DMS79 (cell line): Measurements from ENCODE around the gene RIF1.
"Not testable (repeated sequence)": the region's sequence is repeated elsewhere in the genome, so short reads cannot be mapped to it uniquely, and the experiment has no call there.

ENCODE experiments used
- DNase-seq: peaks from one replicate; lab custom pipeline; 2025; lab: John Stamatoyannopoulos, UW

The RIF1 gene

GRCh38 chr2:151417650-151418049 lies 7.9 kb downstream of the RIF1 start:
- DNase-seq, result no peak

- DNase-seq, result not testable (repeated sequence)
These were observed 12.0 kb downstream of the RIF1 start for GRCh38 chr2:151421681-151422080.

DNA sequence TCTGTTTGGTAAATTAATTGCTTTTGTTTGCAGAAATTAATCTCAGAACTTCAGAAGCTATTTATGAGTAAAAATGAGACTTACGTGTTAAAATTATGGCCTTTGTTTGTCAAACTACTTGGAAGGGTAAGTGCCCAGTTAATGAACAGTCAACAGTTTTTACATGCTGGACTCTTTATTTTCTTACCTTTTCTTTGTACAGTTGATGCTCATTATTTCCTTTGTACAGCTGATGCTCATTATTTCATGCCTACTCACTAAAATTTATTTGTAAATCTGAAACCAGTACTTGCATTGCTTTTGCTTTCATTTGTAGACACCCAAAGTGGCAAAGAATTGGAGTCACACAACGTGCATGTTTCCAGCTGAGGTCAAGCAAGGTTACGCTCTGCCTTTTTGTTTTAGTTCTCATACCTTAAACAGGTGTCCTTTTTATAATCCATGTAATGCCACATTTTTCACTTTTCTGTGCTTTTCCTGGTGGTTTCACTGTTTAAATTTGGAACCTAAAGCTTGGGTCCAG lies 13.3 kb downstream of the RIF1 start:
- DNase-seq, result no peak

DNA sequence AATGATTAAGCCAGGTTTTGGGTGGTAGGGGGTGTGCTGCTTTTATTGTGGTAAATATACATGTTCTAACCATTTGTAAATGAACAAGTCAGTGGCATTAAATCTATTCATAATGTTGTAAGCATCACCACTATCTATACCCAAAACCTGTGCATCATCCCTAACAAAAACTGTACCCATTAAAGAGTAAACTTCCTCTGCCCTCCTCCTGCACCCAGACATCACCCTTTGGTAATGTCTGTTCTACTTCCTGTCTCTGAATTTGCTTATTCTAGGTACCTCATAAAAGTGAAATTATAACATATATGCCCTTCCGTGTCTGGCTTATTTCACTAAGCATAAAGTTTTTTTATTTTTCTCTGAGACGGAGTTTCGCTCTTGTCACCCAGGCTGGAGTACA lies 14.1 kb downstream of the RIF1 start:
- no peak for DNase-seq

DNA sequence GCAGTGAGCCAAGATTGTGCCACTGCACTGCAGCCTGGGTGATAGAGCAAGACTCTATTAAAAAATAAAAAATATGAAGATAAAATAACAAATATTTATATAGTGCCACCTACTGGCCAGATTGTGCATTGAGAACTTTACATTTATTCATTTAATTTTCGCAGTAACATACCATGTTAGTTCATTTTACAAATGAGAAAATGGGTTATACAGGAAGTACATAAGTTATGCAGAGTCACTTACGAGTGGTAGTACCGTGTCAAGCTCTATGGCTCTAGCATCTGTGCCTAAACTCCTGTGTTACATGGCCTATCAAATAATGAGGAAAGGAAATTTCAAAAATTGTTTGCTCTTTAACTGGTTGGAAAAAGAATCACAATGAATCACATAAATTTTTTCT lies 27.9 kb downstream of the RIF1 start:
- DNase-seq, result peak; percentile 9

GRCh38 chr2:151438506-151438905 lies 28.8 kb downstream of the RIF1 start:
- DNase-seq, result no peak

- DNase-seq, result no peak
These were observed 29.4 kb downstream of the RIF1 start for GRCh38 chr2:151439127-151439526.

- DNase-seq, result no peak
These were observed 49.7 kb downstream of the RIF1 start for GRCh38 chr2:151459358-151459757.

DNA sequence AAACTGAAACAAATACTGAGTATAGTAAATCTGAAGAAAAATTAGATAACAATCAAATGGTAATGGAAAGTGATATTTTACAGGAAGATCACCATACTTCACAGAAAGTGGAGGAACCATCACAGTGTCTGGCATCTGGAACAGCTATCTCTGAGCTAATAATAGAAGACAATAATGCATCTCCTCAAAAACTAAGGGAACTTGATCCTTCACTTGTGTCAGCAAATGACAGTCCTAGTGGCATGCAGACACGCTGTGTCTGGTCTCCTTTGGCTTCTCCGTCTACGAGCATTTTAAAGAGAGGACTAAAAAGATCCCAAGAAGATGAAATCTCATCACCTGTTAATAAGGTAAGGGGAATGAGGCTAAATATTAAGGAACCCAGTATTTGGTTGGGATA lies 56.1 kb downstream of the RIF1 start:
- no peak for DNase-seq

DNA sequence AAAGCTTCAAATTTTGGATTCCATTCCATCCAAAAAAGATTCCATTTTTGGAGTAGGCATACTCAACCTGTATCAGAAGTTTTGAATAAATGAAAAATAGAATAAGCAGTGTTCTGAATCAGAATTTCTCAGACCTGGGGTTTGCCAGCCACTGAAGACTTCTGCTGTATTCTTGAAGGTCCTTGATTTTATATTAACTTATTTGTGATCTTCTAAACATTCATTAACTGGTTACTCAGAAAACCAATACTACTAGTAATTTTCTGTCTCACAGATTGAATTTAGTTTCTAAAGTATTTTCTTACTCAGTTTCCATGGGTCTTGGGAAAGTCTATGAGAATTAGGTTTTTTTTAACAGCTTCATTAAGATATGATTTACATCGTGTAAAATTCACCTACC lies 60.9 kb downstream of the RIF1 start:
- DNase-seq, result no peak

DNA sequence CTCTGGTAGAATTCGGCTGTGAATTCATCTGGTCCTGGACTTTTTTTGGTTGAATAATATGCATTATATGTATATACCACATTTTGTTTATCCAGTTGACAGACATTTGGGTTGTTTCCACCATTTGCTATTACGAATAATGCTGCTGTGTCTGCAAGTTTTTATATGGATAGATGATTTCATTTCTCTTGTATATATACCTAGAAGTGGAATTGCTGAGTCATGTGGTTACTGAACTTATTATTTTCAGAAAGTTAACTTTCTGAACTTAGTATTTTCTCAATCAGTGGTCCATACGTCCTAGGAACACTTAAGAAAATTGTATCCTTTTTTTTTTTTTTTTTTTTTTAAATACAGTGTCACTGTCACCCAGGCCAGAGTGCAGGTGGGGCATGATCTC lies 63.3 kb downstream of the RIF1 start:
- no peak for DNase-seq

GRCh38 chr2:151475071-151475470 lies 65.4 kb downstream of the RIF1 start:
- DNase-seq, result no peak

DNA sequence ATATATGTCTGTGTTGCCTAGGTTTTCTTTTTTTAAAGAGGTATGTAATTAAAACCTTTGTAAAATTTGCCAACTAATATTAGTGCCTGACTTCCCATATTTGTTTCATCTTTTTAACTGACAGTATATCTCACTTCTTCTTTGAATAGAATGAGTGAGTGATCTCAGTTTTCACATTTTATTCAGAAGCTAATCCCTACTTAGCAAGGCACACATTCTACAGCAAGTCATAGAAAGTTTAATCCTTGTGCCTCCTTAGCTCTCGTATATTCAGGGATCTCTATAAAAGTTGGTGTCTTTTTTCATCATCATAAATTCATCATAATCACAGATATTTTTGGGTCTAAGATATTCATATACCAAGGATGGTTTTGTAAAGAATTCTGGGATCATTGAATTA lies 66.6 kb downstream of the RIF1 start:
- DNase-seq, result no peak

GRCh38 chr2:151478011-151478410 lies 68.3 kb downstream of the RIF1 start:
- no peak for DNase-seq

DNA sequence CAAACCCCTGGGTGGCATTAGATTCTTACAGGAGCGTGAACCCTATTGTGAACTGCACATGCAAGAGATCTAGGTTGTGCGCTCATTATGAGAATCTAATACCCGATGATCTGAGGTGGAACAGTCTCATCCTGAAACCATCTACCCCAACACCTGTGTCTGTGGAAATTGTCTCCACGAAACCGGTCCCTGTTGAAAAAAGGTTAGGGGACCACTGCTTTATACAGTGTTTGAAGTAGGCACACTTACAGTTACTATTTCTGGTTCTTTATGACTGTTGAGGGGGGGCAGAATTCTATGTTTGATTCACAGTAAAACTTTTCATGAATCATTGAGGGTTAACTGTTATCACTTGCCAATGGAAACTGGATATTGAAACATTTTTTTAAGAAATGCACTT lies 72.0 kb downstream of the RIF1 start:
- DNase-seq, result no peak

DNA sequence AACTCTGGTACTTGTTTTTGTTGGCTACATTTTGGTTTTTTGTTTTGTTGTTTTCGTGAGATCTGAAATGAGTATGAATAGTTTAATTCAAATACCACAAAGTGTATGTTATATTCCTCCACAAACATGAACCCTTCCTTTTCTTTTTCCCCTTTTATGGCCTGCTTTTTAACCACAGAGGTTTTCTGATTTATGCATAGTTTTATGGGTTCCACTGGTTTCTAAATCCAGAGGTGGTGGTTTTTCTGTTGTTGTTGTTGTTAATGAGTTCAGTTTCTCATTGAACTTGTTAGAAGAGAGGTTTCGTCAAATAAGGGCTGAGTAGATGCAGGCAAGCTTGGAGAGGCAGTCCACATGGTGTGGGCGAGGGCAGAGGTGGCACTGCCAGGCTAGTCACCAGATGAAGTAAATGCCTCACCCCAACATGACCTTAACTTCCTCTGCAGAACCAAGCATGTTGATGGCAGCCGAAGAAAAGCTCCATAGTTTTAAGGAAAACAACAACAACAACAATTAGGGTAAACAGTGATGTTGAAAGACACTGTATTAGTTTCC lies 72.5 kb downstream of the RIF1 start:
- DNase-seq, result no peak

DNA sequence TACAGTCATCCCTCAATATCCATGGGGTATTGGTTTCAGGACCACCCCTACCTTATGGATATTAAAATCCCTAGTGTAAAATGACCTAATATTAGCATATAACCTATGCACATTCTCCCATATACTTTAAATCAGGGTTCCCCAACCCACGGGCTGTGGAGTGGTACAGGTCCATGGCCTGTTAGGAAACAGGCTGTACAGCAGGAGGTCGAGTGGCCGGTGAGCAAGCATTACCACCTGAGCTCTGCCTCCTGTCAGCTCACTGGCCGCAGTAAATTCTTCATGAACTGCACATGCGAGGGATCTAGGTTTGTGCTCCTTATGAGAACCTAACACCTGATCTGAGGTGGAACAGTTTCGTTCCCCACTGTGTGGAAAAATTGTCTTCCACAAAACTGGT lies 73.8 kb downstream of the RIF1 start:
- no peak for DNase-seq

- DNase-seq, result no peak
These were observed 74.4 kb downstream of the RIF1 start for GRCh38 chr2:151484100-151484499.

DNA sequence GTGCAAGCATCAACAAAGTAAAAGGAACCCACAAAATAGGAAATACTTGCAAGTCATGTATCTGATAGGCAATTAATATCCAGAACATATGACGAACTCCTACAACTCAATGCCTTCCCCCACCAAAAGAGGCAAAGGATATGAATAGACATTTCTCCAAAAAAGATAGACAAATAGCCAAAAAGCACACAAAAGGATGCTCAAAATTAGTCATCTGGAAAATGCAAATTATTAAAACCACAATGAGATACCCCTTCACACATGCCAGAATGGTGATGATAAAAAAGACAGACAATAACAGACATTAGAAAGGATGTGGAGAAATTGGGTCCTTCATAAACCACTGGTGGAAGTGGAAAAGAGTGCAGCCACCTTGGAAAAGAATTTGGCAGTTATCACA lies 76.4 kb downstream of the RIF1 start:
- no peak for DNase-seq

GRCh38 chr2:151490276-151490675 lies 80.6 kb downstream of the RIF1 start:
- no peak for DNase-seq

DNA sequence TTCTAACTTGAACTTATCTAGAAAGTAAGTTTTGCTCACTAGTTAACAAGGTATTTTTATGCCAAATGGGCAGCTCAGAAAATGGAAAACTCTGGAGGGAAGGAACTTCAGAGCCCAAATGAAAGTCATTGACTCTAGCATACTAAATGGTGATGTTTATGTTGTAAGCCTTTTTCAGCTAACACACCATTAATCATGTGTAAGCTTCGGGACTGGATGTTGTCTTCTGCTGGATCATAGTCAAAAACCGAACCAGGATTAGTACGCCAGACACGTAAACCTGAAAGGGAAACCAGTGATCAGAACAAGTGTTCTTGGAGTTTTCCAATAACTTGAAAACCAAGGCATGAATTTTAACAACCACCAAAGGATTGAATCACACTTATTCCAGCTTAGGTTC lies 81.8 kb downstream of the RIF1 start:
- no peak for DNase-seq

DNA sequence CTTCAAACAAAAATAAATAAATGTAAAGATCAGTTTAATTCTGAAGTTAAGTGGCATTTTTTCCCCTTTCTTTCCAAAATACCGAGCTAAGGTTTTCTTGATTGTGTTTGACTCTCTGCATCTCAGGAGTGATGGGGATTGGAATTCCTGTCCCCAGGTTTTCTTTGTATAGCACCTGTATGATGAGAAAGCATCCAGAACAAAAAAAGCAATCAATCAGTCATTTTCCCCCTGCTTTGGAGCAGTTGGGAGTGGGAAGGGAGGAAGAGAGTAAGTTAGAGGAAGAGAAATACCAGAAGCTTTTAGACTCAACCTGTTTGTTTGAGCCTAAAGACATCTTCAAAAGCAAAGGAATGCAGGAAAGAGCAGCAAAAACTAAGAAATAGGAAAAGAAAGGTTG lies 88.5 kb downstream of the RIF1 start:
- DNase-seq, result no peak

DNA sequence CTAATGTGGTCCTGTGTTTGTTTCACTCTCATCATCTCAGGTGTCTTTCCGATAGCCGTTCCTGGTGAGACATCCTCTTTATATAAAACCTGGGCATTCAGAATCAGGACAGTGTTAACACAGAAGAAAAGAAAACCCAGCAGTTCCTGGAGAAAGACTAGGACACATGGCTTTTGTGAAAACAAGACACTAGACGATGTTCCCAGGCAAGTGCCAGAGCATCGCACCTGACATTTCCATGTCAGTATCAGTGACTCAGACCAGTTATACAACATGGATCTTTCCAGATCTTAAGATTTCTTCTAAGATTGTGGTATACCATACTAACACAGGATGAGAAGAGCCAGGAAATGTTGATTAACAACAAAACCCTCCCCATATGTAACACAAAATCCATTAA lies 96.5 kb downstream of the RIF1 start:
- no peak for DNase-seq

DNA sequence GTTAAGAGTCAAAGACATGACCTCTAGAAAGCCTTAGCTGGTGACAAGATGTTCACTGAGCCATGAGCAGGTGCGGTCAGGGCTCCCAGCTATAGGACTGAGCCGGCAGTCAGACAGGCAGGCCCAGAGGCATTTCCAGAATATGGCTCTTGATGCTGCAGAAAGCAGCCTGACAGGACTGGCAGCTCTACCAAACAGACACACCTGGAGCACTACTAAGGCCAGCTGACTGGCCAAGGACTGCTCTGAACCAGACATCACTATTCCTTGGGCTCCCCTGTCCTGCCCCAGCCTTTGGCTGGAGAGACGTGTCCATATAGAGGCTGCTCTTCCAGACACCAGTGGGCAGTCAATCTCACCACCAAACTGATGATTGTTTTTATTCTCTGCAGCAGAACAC lies 98.8 kb downstream of the RIF1 start:
- DNase-seq, result no peak

DNA sequence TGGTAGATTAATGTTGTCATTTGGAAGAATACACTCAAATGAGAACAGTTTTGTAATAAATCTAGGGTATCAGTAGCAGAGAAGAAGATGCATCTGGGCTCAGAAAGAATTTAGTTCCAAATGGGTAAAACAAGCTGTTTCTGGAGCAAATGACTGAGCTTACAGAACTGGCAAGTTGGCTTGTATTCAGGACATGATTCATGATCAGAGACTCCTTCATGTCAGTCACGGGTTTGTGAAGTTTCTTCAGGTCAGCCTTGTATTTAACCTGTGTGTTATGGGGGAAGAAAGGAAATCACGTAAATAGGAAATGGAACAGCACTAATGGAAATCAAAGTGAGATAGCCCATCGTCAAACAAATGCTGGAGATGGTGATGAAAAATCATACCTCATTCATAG lies 109.1 kb downstream of the RIF1 start:
- no peak for DNase-seq
